GOT3 (cell line): Measurements from ENCODE around the gene PHF21A.
A peak's percentile ranks its signal among the peaks of the same experiment; 100 is the strongest.
"Not testable (repeated sequence)": the region's sequence is repeated elsewhere in the genome, so short reads cannot be mapped to it uniquely, and the experiment has no call there.

Source experiments
- DNase-seq: peaks from one replicate; lab custom pipeline; 2025; ENCODE audit warnings: mixed read lengths; lab: John Stamatoyannopoulos, UW

PHF21A gene

GRCh38 chr11:46120346-46121300 lies 631 bp downstream of the PHF21A start:
- peak; percentile 32 for DNase-seq

- no peak for DNase-seq
Observed at GRCh38 chr11:46119352-46120216, 1.7 kb downstream of the PHF21A start.

- DNase-seq = no peak
Observed at GRCh38 chr11:46118702-46119351, 2.4 kb downstream of the PHF21A start.

GRCh38 chr11:46117842-46118241 lies 3.4 kb downstream of the PHF21A start:
- no peak for DNase-seq

DNA sequence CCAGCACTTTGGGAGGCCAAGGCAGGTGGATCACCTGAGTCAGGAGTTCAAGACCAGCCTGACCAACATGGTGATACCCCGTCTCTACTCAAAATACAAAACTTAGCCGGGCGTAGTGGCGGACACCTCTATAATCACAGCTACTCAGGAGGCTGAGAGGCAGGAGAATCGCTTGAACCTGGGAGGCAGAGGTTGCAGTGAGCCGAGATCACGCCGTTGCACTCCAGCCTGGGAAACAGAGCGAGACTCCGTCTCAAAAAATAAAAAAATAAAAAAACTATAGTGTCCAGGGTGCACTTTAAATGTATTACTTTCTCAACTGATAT lies 4.6 kb downstream of the PHF21A start:
- DNase-seq = not testable (repeated sequence)

DNA sequence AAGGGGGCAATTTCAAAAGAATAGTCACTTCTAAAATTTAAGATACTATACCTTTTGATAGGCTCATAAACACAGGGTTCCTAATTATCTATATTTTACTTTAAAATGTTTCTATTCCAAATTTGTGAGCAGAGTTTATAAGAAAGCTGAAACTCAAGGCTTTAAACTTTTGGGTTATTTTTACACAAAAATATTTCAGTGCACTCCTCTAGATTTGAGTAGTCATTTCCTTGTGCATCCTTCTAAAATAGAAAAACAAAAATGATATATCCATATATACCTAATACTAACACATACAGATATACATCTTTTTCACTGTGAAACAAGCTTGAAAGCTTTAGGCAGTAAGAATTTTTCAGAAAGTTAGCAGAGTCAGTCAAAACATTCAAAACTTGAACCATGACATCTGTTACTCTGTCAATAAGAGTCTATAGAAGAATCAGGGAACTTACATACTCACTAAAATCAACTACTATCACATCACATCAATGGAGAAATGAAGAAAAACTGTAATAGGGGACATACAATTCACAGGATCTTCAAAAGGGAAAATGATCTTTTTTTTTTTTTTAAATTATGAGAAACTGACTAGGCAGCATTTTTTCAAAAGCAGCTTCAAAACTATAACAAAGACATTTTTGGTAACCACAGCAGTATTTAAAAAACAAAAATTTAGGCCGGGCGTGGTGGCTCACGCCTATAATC lies 5.1 kb downstream of the PHF21A start:
- DNase-seq = no peak

- DNase-seq = no peak
Observed at GRCh38 chr11:46114961-46115360, 6.3 kb downstream of the PHF21A start.

- DNase-seq = no peak
Observed at GRCh38 chr11:46114378-46114777, 6.9 kb downstream of the PHF21A start.

- no peak for DNase-seq
Observed at GRCh38 chr11:46112961-46113607, 8.2 kb downstream of the PHF21A start.

- DNase-seq = no peak
Observed at GRCh38 chr11:46108751-46109150, 12.5 kb downstream of the PHF21A start.

- DNase-seq = no peak
Observed at GRCh38 chr11:46107780-46108179, 13.5 kb downstream of the PHF21A start.

DNA sequence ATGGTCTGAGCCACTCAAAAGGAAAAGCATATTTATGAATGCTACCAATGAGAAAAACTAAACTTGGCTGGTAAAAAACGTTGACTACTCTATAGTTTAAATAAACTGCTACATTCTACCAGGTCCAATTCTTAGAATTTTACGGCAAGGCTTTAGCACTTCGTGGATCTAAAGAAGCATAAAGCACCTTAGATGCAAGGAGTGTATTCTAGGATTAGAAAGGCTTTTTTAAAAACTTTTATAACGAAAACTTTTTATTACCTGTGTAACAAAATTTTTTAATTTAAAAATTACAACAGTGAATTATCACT lies 13.9 kb downstream of the PHF21A start:
- DNase-seq = no peak

DNA sequence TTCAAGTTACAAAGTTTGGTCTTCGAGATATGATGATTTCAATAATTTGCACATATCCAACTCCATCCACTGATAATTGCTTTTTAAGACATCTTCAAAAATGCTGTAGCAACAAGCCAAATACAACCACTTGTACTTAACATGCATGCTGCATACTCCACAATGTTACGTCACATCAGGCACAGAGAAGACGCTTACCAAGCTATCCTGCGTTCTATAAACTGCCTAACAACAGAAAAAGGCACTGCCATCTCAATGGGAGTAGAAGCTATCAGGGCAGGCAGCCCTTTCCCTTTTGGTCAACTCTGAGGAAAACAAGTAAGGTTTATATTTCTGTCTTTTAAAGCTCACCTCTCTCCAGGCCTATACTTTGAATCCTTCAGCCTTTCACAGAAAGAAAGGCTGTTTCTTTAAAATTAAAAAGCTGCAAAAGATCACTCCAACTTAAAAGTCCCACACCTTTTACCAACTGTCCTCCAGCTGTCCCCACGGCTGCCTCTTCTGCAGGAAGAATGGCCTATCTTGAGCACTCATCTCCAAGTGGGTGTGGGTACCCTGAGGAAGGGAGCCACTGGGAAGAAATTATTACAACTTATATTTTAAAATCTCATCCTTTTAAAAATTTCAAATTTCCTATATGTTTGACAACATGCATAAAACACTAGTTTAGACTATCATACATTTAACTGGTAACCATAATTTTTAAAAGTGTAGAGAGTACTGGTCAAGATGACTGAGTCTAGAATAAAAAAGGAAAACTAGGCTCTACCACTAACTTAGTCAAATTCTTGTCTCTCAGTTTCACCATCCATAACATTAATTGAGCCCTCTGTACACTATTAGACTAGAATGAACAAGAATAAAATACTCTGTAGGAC lies 14.5 kb downstream of the PHF21A start:
- DNase-seq = no peak

GRCh38 chr11:46105926-46106325 lies 15.3 kb downstream of the PHF21A start:
- DNase-seq = no peak

- no peak for DNase-seq
Observed at GRCh38 chr11:46105134-46105628, 16.1 kb downstream of the PHF21A start.

GRCh38 chr11:46102843-46103242 lies 18.4 kb downstream of the PHF21A start:
- DNase-seq = no peak

GRCh38 chr11:46100670-46101069 lies 20.6 kb downstream of the PHF21A start:
- no peak for DNase-seq

DNA sequence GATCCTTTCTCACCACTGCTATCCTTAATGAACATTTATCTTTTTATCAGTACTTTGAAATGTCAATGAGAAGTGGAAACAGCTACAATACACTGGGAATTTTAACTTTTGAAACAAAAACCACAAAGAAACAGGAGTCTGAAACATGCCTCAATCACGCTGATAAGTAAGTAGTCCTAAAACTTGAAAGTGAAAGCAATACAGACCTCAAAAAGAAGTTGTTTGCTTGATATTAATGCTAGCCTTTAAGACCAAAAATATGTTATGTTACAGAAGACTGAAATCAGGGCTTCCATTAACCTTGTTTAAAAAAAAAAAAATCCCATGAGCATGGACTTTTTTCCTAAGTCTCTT lies 21.3 kb downstream of the PHF21A start:
- DNase-seq = no peak

DNA sequence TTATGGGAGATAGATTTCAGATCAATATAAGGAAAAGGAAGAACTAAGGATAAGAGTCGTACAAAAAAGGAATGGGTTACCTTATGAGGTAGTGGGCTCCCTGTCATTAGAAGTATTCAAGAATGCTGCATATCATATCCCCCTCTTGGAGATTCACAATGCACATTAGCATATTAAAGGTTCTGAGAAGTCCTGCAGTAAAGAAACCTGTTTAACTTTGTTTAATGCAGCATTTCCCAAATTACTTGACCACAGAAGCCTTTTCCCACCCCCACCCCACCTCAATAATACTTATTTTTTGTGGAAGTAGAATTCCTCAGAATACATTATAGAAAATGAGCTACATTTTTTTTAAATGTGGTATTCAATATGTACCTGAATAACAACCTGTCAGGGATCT lies 30.9 kb downstream of the PHF21A start:
- DNase-seq = no peak

DNA sequence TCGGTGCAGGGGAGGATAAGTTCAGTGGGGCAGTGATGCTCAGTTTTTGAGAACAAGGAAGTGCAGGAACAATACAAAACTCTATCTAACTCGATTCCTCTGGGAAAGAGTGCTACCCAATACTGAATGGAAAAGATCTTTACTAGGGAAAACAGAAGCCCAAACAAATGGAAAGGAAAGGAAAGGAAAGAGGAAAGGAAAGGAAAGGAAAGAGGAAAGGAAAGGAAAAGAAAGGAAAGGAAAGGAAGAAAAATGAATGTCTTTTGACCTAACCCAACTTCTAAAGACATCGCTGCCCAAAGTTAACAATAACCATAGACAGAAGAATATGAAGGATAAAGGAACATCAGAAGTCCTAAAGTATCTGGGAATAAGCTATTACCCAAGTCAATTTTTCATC lies 41.6 kb downstream of the PHF21A start:
- no peak for DNase-seq
